Ectodermal cell (in vitro differentiated cells): ENCODE results near the gene ADD3.

Experiments
- H3K27ac ChIP-seq: 2 replicates; pipeline ENCODE4 v1.7.0; 2013; ENCODE audit warnings: mild to moderate bottlenecking, low read depth, low read length; ENCODE audit not compliant: insufficient read depth, poor library complexity, severe bottlenecking
- H3K27me3 ChIP-seq: 2 replicates; pipeline ENCODE4 v1.7.0; 2013; ENCODE audit warnings: mild to moderate bottlenecking, low read length; ENCODE audit not compliant: insufficient read depth, control insufficient read depth, poor library complexity, severe bottlenecking
- H3K36me3 ChIP-seq: one replicate; pipeline ENCODE4 v1.7.0; 2013; ENCODE audit warnings: low read length; ENCODE audit not compliant: control insufficient read depth, insufficient read depth
- H3K4me1 ChIP-seq: one replicate; pipeline ENCODE4 v1.7.0; 2013; ENCODE audit warnings: low read length; ENCODE audit not compliant: control insufficient read depth, insufficient read depth
- H3K4me3 ChIP-seq: 2 replicates; pipeline ENCODE4 v1.7.0; 2013; ENCODE audit warnings: low read depth, low read length, control low read depth; ENCODE audit not compliant: insufficient read depth
- H3K9me3 ChIP-seq: 2 replicates; pipeline ENCODE4 v1.7.0; 2013; ENCODE audit warnings: mild to moderate bottlenecking, low read length, moderate library complexity; ENCODE audit not compliant: control insufficient read depth
- WGBS, 2 experiments: methylation state at CpG; one replicate each; pipeline ENCODE4 v1.1.7; 2013; ENCODE audit warnings: missing lambda C conversion rate in 2 of 2; 5-methylcytosine and 5-hydroxymethylcytosine counted together

ADD3 gene

DNA sequence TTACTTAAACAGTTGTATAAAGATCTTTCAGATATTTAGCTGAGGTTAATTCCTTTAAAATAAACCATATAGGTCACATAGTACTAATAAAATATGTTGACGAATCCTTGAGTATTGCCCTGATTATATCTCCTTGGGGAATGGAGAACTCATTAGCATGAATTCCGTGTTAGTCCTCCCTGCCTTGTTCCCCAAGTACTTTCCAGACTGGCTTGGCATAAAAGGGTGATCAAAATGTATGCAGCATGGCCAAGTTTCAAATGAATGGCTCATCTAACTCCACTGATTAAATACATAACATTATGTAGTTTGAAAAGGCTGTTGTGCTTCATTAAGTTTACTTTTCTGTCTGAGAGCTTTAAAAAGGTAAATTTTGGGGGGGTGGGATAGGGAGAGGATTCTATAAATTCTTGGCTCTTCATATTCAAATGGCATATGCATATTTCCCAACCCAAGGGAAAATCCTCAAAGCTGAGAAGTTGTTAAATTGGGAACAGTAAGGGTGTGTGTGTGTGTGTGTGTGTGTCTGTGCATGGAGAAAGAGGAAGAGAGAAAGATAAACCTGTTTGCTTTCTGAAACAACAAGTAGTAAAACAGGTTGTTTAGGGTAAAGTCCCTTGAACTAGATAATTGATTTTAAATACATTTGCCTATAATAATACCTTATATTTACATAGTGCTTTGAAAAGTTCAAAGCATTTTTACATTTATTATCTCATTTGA lies 4.8 kb upstream of the ADD3 start:
- H3K9me3 ChIP-seq = no peaks in the 10 kb centered on the region
- H3K27ac ChIP-seq = no peak overlapping the region
- H3K4me3 ChIP-seq = no peak overlapping the region
- H3K36me3 ChIP-seq = no peaks in the 10 kb centered on the region
- H3K4me1 ChIP-seq = peaks cover 16% of the 10 kb centered on the region
- WGBS, 2 experiments = 39 to 55% methylated on average over 2 of the region's 2 CpGs
- H3K27me3 ChIP-seq = peaks cover 14% of the 10 kb centered on the region

DNA sequence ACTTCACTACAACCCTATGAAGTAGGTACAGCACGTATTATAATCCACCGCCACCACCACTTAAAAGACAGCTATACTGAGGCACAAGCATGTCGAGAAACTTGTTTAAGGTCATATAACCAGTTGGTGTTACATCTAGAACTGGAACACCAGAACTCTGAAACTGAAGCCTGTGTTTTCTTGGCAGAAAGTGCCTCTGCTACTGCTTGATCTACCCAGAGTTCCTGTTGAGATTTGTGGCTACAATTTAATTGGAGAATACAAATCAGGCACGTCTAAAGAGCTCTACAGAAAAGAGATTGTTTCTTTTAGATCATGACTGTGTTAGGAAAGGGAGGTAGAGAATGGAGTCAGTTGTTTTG lies 4.3 kb upstream of the ADD3 start:
- 75 to 78% methylated on average over 4 of the region's 4 CpGs for WGBS, 2 experiments
- H3K4me1 ChIP-seq = peaks cover 16% of the 10 kb centered on the region
- no peak overlapping the region for H3K27ac ChIP-seq
- H3K9me3 ChIP-seq = no peaks in the 10 kb centered on the region
- no peaks in the 10 kb centered on the region for H3K36me3 ChIP-seq
- no peak overlapping the region for H3K4me3 ChIP-seq
- peaks cover 14% of the 10 kb centered on the region for H3K27me3 ChIP-seq

DNA sequence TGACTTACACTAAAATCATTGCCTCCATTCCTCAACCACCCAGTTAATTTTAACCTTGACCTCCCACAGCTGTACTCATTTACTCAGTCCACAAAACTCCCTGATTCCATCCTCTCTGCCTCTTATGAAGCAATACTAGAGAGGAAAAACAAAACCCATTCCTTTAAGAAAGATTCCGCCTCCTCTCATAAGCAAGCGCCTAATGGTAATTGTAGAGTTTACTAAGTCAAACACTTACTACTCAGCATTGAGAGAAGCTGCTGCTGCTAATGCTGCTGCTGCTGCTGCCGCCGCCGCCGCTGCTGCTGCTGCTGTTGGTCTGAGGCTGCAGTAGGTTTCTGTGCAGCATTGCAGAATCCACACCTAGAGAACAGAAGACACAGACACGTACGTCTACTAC lies 2.1 kb upstream of the ADD3 start:
- 23 to 27% methylated on average over 8 of the region's 8 CpGs for WGBS, 2 experiments

GRCh38 chr10:110006358-110007160 lies 1.2 kb upstream of the ADD3 start:
- WGBS, 2 experiments = 17 to 20% methylated on average over 19 of the region's 19 CpGs
- peaks cover 26% of the 10 kb centered on the region for H3K4me1 ChIP-seq
- H3K27ac ChIP-seq = no peak overlapping the region
- no peaks in the 10 kb centered on the region for H3K36me3 ChIP-seq
- H3K27me3 ChIP-seq = peaks cover 14% of the 10 kb centered on the region
- H3K4me3 ChIP-seq = peak overlapping the region; percentile 76
- no peaks in the 10 kb centered on the region for H3K9me3 ChIP-seq

More for the DNA sequence above, 2.1 kb upstream of the ADD3 start:
- Histone ChIP-seq H3K27me3 (peaks cover 14% of the 10 kb centered on the region), H3K4me3 (no peak overlapping the region), H3K27ac (no peak overlapping the region), H3K4me1 (peaks cover 23% of the 10 kb centered on the region), H3K9me3 (no peaks in the 10 kb centered on the region), H3K36me3 (no peaks in the 10 kb centered on the region)

DNA sequence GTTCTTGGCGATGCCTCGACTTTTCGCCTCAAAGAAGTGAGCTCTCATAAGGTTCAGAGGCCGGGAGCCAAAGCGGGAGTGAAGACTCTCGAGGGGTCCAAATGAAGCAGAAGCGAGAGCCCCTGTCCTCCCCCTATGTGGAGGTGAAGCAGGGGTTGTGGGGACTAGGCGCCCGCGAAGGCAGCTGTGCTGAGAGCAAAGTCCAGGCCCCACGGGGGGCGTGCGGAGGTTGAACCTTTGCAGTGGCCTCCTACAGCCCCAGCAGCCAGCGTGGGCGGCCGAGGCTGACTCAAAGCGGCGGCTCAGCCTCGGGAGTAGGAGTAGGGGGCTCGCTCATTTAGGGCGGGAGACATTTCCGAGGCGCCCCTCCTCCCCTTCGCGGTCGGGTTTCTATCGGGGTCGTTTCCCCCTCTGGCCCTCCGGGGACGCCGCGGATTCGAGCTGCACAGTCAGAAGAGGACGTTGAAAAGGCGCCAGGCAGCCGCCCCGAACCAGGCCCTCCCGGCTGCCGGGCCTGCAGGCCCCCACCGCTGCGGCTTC lies 553 bp upstream of the ADD3 start:
- H3K9me3 ChIP-seq = no peaks in the 10 kb centered on the region
- peaks cover 30% of the 10 kb centered on the region for H3K4me1 ChIP-seq
- WGBS, 2 experiments = 1% methylated on average over 41 of the region's 41 CpGs
- no peaks in the 10 kb centered on the region for H3K36me3 ChIP-seq
- H3K27ac ChIP-seq = peak overlapping the region; percentile 80
- peaks cover 14% of the 10 kb centered on the region for H3K27me3 ChIP-seq
- peak overlapping the region; percentile 76 for H3K4me3 ChIP-seq

DNA sequence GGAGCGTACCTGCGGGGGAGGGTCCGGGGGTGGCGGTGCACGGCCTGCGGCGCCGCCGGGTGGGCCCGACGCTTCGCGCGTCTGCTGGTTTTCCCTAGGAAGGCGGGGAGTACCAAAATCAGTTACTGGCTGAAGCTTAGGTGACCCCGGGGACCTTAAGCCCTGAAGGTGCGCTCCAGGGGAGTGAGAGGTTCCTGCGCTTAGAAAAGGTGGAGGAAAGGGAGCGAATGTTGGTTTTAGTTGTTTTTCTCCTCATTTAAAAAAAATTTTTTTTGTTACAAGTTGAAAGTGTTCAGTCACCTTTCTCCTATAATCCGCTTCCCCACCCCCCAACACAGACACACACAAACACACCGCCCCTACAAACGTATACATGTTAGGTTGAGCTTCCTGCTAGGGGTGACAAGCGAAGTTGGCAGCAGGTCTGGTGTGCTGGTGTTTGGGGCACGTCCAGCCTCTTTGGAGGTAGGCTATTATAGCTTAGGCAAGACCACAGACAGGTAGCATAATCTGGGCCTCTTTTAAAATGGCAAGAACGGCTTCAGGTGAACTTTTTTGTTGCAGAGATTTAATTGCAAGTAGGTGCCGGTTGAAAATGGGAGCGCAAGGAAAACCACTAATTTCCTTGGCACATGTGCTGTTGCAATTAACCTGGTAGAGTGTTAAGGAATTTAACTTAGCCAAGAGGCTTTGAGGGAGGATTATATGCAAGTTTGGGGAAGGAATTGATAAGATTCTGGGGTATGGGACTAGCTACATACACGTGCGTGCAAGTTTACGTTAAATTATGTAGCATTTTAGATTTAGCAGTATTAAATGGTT lies 945 bp downstream of the ADD3 start:
- H3K27ac ChIP-seq = peak overlapping the region; percentile 86
- peak overlapping the region; percentile 76 for H3K4me3 ChIP-seq
- peaks cover 14% of the 10 kb centered on the region for H3K27me3 ChIP-seq
- H3K4me1 ChIP-seq = peaks cover 28% of the 10 kb centered on the region
- H3K36me3 ChIP-seq = no peaks in the 10 kb centered on the region
- 4 to 6% methylated on average over 29 to 30 of the region's 30 CpGs for WGBS, 2 experiments
- no peaks in the 10 kb centered on the region for H3K9me3 ChIP-seq

DNA sequence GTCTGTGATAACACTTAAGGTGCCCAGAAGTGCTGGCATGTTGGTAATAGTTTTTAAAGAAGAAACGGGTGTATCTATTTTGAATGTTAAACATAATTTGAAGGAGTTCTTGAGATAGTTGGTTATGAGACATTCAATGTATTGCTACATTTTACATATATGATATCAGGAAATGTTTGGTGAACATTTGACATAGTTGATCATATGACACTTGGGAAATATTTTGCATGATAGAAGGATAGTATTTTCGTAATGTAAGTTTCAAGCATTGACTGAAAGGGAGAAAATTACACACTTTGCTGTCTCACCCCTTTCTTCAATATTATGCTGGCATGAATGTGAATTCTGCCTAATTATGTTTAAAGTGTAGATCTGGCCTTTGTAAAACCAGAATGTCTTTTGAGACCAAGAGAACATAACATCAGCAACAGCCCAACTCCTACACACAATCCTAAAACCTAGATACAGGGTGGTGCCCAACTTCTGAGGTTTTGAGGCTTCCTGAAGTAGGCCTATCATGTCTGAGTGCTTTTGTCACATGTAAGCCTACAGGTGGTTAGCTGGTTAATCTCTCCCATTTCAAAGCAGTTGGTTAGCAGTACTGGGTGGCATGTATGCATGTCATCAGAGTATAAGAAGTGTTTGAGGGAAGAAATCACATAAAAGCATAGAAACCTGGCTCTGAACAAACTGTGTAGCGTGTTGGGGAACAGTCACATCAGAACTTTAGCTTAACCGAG lies 2.1 kb downstream of the ADD3 start:
- Histone ChIP-seq H3K27ac (no peak overlapping the region), H3K4me1 (peaks cover 28% of the 10 kb centered on the region), H3K9me3 (no peaks in the 10 kb centered on the region), H3K36me3 (no peaks in the 10 kb centered on the region), H3K4me3 (no peak overlapping the region), H3K27me3 (peaks cover 14% of the 10 kb centered on the region)
- WGBS, 2 experiments = 83 to 86% methylated on average over 4 of the region's 4 CpGs

GRCh38 chr10:110010486-110011378 lies 2.9 kb downstream of the ADD3 start:
- Histone ChIP-seq H3K36me3 (no peaks in the 10 kb centered on the region), H3K27me3 (peaks cover 11% of the 10 kb centered on the region), H3K4me3 (no peak overlapping the region), H3K27ac (no peak overlapping the region), H3K9me3 (no peaks in the 10 kb centered on the region), H3K4me1 (peaks cover 27% of the 10 kb centered on the region)
- 44 to 71% methylated on average over 1 to 2 of the region's 2 CpGs for WGBS, 2 experiments

- no peak overlapping the region for H3K4me3 ChIP-seq
Measured at GRCh38 chr10:110011681-110012080, 3.9 kb downstream of the ADD3 start.

More at GRCh38 chr10:110011681-110012080, 3.9 kb downstream of the ADD3 start:
- 90 to 91% methylated on average over 2 to 3 of the region's 3 CpGs for WGBS, 2 experiments
- Histone ChIP-seq H3K4me1 (peaks cover 27% of the 10 kb centered on the region), H3K36me3 (no peaks in the 10 kb centered on the region), H3K27ac (no peak overlapping the region), H3K9me3 (no peaks in the 10 kb centered on the region), H3K27me3 (peaks cover 2% of the 10 kb centered on the region)
